Measurements from ENCODE around the gene LRSAM1.

DNA sequence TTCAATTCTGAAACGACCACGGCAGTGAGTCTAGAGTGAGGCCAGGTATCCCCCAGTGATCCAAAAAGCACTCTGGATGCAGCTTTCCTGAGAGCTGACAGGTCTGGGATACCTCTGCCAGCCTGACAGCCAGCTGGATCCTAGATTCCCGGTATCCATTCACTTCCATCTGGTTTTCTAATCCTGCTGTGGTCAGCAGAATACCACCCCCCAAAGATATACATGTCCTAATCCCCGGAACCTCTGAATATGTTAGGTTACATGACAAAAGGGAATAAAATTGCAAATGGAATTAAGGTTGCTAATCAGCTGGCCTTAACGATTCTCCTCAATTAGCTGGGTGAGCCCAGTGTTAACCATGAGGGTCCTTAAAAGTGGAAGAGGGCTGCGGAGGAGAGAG, 28.5 kb upstream of the LRSAM1 start:
- TF ChIP-seq CTCF (IDR thresholded peaks at IDR 0.05) (no peak), POLR2A (IDR thresholded peaks at IDR 0.05) (no peak)

Measured in thyroid gland (tissue), 4 donors.